Measurements from ENCODE around the gene CREB3L4. TPM values are rescaled to one million over a fixed set of nuclear protein-coding genes. Genes with fewer than 3 reads are reported as not detected.
"Not testable (repeated sequence)": the region's sequence is repeated elsewhere in the genome, so short reads cannot be mapped to it uniquely, and the experiment has no call there.

CREB3L4 gene
- total RNA-seq, 1 donor from 2014 or later: 7.6 TPM

DNA sequence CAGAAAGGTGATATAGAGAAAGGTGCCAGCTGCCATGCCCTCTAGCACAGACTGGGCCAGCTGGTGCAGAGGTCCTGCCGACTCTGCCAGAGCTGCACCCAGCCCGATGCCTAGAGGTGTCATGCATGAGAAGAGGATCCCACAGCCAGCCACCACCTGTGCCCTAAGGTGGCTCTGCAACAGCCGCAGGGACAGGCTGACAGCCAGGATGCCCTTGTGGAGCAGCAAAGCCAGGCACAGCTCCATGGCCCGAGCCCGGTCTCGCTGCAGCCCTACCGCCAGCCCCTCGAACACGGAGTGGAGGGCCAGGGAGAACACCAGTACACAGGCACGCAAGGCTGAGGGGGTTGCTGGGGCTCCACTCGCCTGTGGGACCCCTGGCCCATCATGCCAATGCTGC is 7.5 kb upstream of the CREB3L4 start:
- no peak for ATAC-seq

- no peak for ATAC-seq
Measured at GRCh38 chr1:153961421-153961820, 6.3 kb upstream of the CREB3L4 start.

DNA sequence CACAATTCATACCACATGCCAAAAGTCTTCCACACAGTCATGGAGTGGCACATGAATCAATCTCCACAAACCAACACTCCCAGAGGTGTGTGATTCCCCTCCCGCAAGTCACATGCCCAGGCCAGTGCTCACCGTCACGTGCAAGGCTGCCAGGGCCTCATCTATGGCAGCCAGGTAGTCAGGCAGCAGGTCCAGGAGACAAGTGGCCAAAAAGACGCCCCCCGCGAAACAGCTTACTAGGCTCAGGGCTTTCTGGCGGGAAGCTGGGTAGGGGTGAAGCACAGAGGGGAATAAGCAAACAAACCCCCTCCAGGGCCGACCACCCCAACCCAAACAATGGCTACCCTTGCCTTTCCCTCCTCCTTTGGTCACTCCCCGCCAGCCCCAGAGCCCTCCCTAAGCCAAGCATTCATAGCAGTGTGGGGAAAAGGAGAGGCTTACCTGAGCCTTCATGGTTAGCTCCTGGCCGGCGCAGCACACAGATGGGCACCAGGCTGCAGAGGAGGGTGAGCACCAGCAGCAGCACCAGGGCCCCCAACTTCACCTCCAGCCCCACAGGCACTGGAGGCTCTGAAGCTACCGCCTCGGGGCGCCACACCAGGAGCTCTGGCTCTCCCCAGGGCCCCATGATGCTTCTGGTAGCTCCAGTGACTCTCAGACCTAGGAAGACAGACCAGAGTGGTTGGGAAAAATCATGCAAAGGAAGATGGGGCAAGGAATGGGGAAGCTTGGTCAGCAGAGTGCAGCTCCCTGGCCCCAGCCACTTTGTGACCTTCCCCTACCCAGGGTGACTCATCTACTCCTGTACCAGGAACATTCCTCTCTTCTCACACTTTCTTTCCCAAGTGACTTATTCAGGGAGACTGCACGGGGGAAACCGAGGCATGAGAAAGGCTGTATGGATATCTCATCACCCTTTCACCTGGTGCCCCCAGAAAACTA is 5.3 kb upstream of the CREB3L4 start:
- peak; percentile 40 for ATAC-seq

- ATAC-seq: peak; percentile 79
Measured at GRCh38 chr1:153963030-153963849, 4.5 kb upstream of the CREB3L4 start, which contains the start of gene SLC39A1. Gene SLC39A1, minus strand, starts transcription at chr1:153963537. Its CDS starts 822 bp downstream, at chr1:153962715.

- ATAC-seq: peak; percentile 26
Measured at GRCh38 chr1:153963850-153964331, 3.8 kb upstream of the CREB3L4 start.

DNA sequence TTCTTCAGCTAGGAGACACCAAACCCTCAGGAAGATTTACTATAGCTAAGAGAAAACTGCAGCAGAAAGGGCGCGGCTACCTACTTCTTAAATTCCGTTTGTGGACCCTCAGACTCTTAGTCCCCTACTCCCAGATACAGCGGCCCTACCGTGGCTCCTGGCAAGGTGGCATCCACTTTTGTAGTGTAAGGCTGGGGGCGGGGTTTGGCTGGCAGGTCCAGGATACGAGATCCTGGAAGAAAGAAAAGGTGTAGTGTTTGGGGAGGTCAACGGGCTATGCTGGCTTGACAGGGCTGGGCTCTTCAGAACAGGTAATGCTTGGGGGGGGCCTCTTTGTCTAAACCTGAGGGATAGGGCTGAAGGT is 280 bp downstream of the CREB3L4 start:
- peak; percentile 12 for ATAC-seq

DNA sequence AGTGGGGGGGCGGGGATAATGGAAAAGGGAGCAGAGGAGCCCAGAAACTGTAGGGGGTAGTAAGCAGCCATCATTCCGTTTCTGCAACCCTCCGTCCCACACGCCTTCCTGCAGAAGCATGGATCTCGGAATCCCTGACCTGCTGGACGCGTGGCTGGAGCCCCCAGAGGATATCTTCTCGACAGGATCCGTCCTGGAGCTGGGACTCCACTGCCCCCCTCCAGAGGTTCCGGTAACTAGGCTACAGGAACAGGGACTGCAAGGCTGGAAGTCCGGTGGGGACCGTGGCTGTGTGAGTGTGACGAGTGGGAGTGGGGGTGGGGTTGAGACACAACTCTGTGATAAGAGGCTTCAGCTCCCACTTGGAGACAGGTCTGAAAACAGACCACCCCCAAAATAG is 706 bp downstream of the CREB3L4 start:
- ATAC-seq: no peak

DNA sequence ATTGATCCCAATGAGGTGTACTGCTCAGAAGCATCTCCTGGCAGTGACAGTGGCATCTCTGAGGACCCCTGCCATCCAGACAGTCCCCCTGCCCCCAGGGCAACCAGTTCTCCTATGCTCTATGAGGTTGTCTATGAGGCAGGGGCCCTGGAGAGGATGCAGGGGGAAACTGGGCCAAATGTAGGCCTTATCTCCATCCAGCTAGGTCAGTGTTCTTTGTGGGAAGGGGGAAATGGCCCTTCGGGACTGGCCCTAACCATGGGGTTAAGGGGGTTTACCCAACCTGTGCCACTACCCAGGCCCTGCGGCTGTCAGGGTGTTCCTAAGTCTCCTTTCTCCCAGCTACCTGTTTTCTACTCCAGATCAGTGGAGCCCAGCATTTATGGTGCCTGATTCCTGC is 1.3 kb downstream of the CREB3L4 start:
- no peak for ATAC-seq

DNA sequence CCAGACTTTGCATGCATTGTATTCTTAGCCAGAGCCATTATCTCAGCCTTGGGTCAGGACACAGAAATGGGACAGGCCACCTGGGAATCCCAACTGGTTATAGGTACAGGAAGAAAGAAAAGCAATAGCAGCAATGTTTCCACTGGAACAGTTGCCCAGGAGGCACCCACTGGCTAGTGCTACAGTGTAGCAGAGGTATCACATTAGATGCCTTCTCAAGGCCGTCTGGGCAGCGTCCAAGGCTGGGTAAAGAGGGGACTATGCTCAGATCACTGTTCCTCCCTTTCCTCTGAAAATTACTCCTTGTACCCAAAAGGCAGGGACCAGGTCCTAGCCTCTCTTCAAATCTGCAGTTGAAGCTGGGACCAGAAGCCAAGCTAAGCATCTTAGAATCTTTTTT is 2.6 kb downstream of the CREB3L4 start:
- ATAC-seq: no peak

DNA sequence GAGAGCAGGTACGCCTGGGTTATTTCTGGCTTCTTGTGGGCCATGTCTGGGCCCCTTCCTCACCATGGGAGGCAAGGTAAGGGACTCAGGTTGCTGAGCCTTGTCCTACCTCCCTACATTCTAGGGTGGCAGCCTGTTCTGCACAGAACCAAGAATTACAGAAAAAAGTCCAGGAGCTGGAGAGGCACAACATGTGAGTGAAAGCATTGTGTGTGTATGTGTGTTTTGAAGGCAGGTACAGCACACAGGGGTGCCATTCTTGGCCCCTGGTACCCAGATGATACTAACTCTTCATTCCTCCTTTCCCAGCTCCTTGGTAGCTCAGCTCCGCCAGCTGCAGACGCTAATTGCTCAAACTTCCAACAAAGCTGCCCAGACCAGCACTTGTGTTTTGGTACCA is 5.4 kb downstream of the CREB3L4 start:
- ATAC-seq: no peak

DNA sequence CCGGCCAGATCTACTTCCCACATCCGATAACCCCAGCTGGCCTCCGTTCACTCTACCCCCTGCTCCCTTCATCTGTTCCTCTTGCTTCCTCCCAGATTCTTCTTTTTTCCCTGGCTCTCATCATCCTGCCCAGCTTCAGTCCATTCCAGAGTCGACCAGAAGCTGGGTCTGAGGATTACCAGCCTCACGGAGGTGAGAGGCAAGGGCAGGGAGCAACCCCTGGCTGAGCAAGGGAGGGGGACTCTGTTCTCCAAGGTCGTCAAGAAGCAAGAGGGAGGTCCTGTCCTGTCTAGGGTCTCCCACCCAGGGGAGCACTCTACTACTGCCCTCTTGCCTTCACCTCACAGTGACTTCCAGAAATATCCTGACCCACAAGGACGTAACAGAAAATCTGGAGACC is 5.8 kb downstream of the CREB3L4 start:
- no peak for ATAC-seq

DNA sequence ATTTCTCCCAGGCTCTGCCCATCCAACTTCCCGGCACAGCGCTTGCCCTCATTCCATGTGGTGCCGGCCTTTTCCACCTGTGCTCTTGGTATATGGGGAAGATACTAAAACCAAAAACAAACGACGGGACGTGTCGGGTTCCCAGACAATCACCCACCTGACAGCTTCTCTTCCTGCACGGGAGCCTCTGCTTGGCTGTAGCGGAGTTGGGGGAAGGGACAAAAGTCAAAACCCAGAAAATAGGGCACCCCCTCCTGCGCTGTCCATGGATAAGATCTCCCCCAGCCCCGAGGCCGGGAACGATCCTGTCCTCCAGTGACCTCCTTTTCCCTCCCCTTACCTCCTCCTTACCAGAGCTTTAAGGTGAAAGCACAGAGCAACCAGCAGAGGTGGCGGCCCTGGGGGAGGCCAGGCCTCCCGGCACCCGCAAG is 9.1 kb downstream of the CREB3L4 start:
- ATAC-seq: no peak

DNA sequence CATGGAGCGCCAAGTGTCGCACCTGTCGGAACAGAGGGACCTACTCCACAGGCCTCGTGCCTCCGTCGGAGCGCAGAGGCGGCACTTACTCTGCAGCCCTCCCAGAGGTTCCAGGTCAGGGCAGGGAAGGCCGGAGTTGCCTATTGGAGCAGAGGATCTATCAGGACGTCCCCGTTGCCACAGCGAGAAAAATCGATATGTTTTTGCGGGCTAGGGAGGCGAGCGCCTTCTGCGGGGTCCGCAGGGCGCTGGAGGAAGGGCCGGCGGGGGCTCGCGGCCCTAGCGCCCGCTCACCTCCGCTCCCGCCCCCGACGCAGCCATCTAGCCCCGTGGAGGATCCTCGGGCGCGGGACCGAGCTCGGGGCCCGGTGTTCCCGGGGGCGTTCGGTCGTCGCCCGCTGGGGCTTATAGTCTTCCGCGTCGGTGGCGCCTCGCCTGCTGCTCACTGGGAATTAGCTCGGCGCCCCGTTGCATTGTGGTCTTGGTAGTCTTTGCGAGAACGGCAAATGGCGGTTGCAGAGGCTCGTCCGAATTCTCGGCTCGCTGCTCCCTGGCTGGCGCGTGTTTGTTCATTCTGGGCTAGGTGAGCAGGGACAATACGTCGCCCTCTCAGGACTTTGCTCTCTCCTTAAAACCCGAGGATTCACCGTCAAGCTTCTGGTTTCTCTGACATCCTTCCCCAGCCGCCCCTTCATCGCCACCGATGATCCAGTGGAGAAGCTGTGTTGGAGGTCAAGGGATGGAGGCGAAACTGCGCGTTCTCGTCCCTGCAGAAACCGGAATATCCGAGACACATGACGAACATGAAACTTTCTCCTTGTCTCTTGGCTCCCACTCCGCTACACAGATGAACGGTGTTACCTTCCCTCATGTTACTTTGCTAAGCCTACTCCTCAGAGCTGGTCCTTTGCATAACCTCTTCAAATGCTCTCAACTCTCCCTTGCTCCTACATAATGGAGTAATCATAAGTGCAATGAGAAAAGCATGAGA is 9.8 kb downstream of the CREB3L4 start, which contains the start of gene JTB:
JTB (minus strand) TSS at position 425 of the 991 bp plus-strand sequence; CDS start at position 3, 422 bp downstream.
- ATAC-seq: peak; percentile 91

GRCh38 chr1:153978274-153978909 is 10.7 kb downstream of the CREB3L4 start:
- no peak for ATAC-seq

GRCh38 chr1:153979091-153979490 is 11.4 kb downstream of the CREB3L4 start:
- not testable (repeated sequence) for ATAC-seq

DNA sequence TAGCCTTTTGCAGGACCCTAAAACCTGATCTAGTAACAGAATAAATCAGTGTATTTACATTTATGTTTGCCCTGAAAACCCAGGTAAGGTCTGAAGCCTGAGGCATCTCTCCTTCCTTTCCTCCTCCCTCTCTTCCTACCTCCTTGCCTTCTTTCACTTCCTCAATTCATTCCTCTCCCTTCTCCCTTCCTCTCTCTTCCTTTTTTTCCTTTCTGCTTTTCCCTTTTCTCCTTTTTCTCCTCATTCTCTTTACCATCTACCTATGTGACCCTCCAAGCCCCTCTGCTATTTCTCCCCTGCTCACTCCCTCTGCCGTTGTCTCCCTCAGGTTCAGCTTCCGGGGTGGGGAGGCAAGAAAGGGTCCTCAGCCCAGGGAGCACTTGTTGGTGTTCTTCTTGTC is 14.0 kb downstream of the CREB3L4 start:
- ATAC-seq: not testable (repeated sequence)

- ATAC-seq: no peak
Measured at GRCh38 chr1:153984123-153984894, 16.6 kb downstream of the CREB3L4 start.

GRCh38 chr1:153985341-153985912 is 17.7 kb downstream of the CREB3L4 start:
- peak; percentile 11 for ATAC-seq

GRCh38 chr1:153985941-153986761 is 18.4 kb downstream of the CREB3L4 start, which contains the start of gene RAB13:
Gene RAB13, minus strand, starts transcription at chr1:153986339. Its CDS starts 103 bp downstream, at chr1:153986236.
- peak; percentile 72 for ATAC-seq
